Endothelial cell of umbilical vein (primary cell): ENCODE results near the gene TTC27. TPM values are rescaled to one million over a fixed set of nuclear protein-coding genes. Genes with fewer than 3 reads are reported as not detected.

ENCODE experiments used
- BruUV-seq: library from RNA; stranded (reverse); fragments of 400-500 nt; replicated peaks from 2 replicates; lab custom pipeline; 2021; lab: Mats Ljungman, UMichigan
- CTCF ChIA-PET: fragments of 300-600, 350-600 bp; sonication (Branson Sonifier 250); formaldehyde crosslinking; loops from one replicate; lab custom pipeline; 2021; ENCODE audit warnings: antibody characterized with exemption, inconsistent platforms; lab: Charles Lee
- POLR2A ChIA-PET: fragments of 300-600, 350-600 bp; sonication (Branson Sonifier 250); formaldehyde crosslinking; loops from one replicate; lab custom pipeline; 2021; ENCODE audit warnings: antibody characterized with exemption, inconsistent platforms; lab: Charles Lee
- DNase-seq: peaks from one replicate; pipeline ENCODE4 v3.0.0-alpha.2; 2011; ENCODE audit warnings: low read depth, low spot score
- FAIRE-seq: peaks from 2 replicates; lab custom pipeline; 2011; peaks lifted over from hg19 to GRCh38; lab: Jason Lieb, UNC
- H2AFZ ChIP-seq: 2 replicates; pipeline ENCODE4 v1.6.0; 2012; ENCODE audit warnings: low read depth, low read length, control low read depth, inconsistent platforms
- H3K27ac ChIP-seq: 2 replicates; pipeline ENCODE4 v1.5.1; 2011; ENCODE audit warnings: low read depth, mild to moderate bottlenecking, control low read depth, low read length, moderate library complexity; ENCODE audit not compliant: insufficient read depth
- H3K27me3 ChIP-seq, 2 experiments: 2 replicates each; pipeline versions ENCODE4 v1.6.0 to v1.6.1; 2011; ENCODE audit warnings: low read length in 2 of 2, mixed read lengths in 1 of 2; ENCODE audit not compliant: control insufficient read depth in 2 of 2, insufficient read depth in 2 of 2
- H3K36me3 ChIP-seq, 2 experiments: 2 replicates in 1 of 2; 3 replicates in 1 of 2; pipeline ENCODE4 v1.5.1; 2011; ENCODE audit warnings: low read length in 2 of 2, mild to moderate bottlenecking in 1 of 2, moderate library complexity in 1 of 2; ENCODE audit not compliant: control insufficient read depth in 2 of 2, insufficient read depth in 2 of 2; ENCODE audit errors: extremely low read depth in 1 of 2
- H3K4me1 ChIP-seq: 3 replicates; pipeline ENCODE4 v1.5.1; 2011; ENCODE audit warnings: mild to moderate bottlenecking, low read length; ENCODE audit not compliant: control insufficient read depth, insufficient read depth; ENCODE audit errors: extremely low read depth
- H3K4me2 ChIP-seq: 2 replicates; pipeline ENCODE4 v1.6.1; 2011; ENCODE audit warnings: low read length, control low read depth, mixed read lengths; ENCODE audit not compliant: insufficient read depth
- H3K4me3 ChIP-seq, 3 experiments: fragments of 200-600 bp in 1 of 3; sonication (generic), shearing (Covaris generic) in 1 of 3; replicated peaks in 1 of 3; 2 replicates each; pipeline ENCODE4 v1.5.1; 2011 to 2016; ENCODE audit warnings: control low read depth in 3 of 3, low read length in 3 of 3, mild to moderate bottlenecking in 2 of 3, inconsistent platforms in 1 of 3, low read depth in 1 of 3, moderate library complexity in 1 of 3; ENCODE audit not compliant: insufficient read depth in 1 of 3
- H3K79me2 ChIP-seq: 2 replicates; pipeline ENCODE4 v1.6.0; 2012; ENCODE audit warnings: low read length, inconsistent platforms; ENCODE audit not compliant: control insufficient read depth, insufficient read depth
- H3K9ac ChIP-seq: replicated peaks from 2 replicates; pipeline ENCODE3; 2011; ENCODE audit warnings: low read length, control low read depth; ENCODE audit not compliant: insufficient read depth; ENCODE audit errors: extremely low read depth
- H3K9me1 ChIP-seq: replicated peaks from 3 replicates; pipeline ENCODE4 v1.6.0; 2011; ENCODE audit warnings: mild to moderate bottlenecking, low read length; ENCODE audit not compliant: control insufficient read depth, insufficient read depth; ENCODE audit errors: extremely low read depth
- H3K9me3 ChIP-seq: replicated peaks from 2 replicates; pipeline ENCODE4 v1.5.1; 2012; ENCODE audit warnings: low read length, inconsistent platforms; ENCODE audit not compliant: control insufficient read depth, insufficient read depth
- H4K20me1 ChIP-seq: replicated peaks from 2 replicates; pipeline ENCODE3; 2011; ENCODE audit warnings: mild to moderate bottlenecking, low read length; ENCODE audit not compliant: control insufficient read depth, insufficient read depth; ENCODE audit errors: extremely low read depth
- EZH2 ChIP-seq: IDR thresholded peaks from 2 replicates; pipeline ENCODE4 v1.6.1; 2012; ENCODE audit warnings: borderline replicate concordance, low read depth, mild to moderate bottlenecking, moderate library complexity, low read length, inconsistent platforms; ENCODE audit not compliant: severe bottlenecking
- FOS ChIP-seq: IDR thresholded peaks from 2 replicates; pipeline ENCODE4 v1.6.1; 2011; ENCODE audit warnings: mild to moderate bottlenecking, low read length, moderate library complexity, borderline replicate concordance; ENCODE audit not compliant: insufficient read depth
- GATA2 ChIP-seq: IDR thresholded peaks from 2 replicates; pipeline ENCODE4 v1.7.0; 2011; ENCODE audit warnings: low read depth, mild to moderate bottlenecking, moderate library complexity, mixed read lengths, low read length; ENCODE audit not compliant: insufficient read length, insufficient read depth
- JUN ChIP-seq: IDR thresholded peaks from 2 replicates; pipeline ENCODE4 v1.6.1; 2011; ENCODE audit warnings: borderline replicate concordance, low read depth; ENCODE audit not compliant: insufficient read length, insufficient read depth
- MYC ChIP-seq: IDR thresholded peaks from one replicate; pipeline ENCODE4 v1.6.1; 2011; ENCODE audit warnings: mild to moderate bottlenecking, low read depth, low read length
- POLR2A ChIP-seq: IDR thresholded peaks from 2 replicates; pipeline ENCODE4 v1.6.1; 2012; ENCODE audit warnings: low read depth, mild to moderate bottlenecking, control low read depth, low read length
- POLR2AphosphoS5 ChIP-seq: IDR thresholded peaks from 2 replicates; pipeline ENCODE4 v1.6.1; 2012; ENCODE audit warnings: low read depth, mild to moderate bottlenecking, control low read depth, low read length, moderate library complexity; ENCODE audit not compliant: insufficient read depth
- dilution Hi-C: fragments of 300-500 bp; cut with MboI; formaldehyde crosslinking; loops from one replicate; pipeline ENCODE4 v1.15.0; 2019; ENCODE audit warnings: low sequenced_read_pairs; ENCODE audit not compliant: extremely low pct_ligation_motif_present
- intact Hi-C: fragments of 100-400 bp; cut with micrococcal nuclease; formaldehyde crosslinking; loops from one replicate; pipeline ENCODE4 v1.10.0; 2022
- polyA plus RNA-seq, 4 experiments: library from polyadenylated mRNA; depleted of rRNA in 3 of 4; stranded (reverse) in 3 of 4; unstranded in 1 of 4; fragments of >200 nt; gene quantifications; 2 replicates each; pipeline versions ENCODE4 v1.2.1 to v1.2.3, GENCODE V29; 2011 to 2012; ENCODE audit warnings: missing spikeins in 1 of 4
- total RNA-seq: library from RNA; stranded (reverse); gene quantifications from 2 replicates; pipeline ENCODE4 v1.2.3, GENCODE V29; 2021
- TF ChIP-seq, protein P1 (sequence below): IDR thresholded peaks from 2 replicates; pipeline ENCODE4 v1.6.1; 2011; ENCODE audit not compliant: insufficient read depth, insufficient read length
- TF ChIP-seq, protein P2 (sequence below), 2 donors: IDR thresholded peaks; 1 replicate in 1 of 2; 2 replicates in 1 of 2; pipeline ENCODE4 v1.5.1; 2011; ENCODE audit warnings: low read length in 2 of 2, mild to moderate bottlenecking in 2 of 2, moderate library complexity in 2 of 2, control low read depth in 1 of 2, inconsistent platforms in 1 of 2, low read depth in 1 of 2; ENCODE audit not compliant: insufficient read depth in 1 of 2; ENCODE audit errors: extremely low read depth in 1 of 2

TTC27 gene
- total and polyA plus RNA-seq, 2 donors (not counting 3 experiments of a cell fraction or from before 2014, with no cell fraction given) = 16.3 to 20.1 TPM

DNA sequence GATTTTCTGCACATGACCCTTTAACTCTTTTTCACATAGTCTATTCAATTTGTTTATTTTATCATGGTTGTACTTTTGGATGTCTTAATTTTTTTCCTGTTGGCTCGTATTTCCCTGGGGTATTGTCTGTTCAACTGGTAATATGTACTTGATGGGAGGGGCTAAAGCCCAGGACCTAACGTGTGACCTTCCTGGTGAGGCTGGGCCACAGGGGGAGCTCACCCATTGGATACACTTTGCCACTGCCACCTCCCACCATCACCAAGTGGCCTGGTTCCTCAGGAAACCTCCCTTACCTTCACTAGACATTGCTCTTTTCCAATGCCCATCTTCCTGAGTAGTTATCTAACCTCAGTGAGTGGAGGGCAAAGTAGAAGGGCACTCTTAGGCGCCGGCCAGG is 175.0 kb downstream of the TTC27 start:
- Histone ChIP-seq H4K20me1 (no peaks in the 10 kb centered on the region), H2AFZ (no peak overlapping the region), H3K4me2 (no peak overlapping the region), H3K4me1 (peaks cover 26% of the 10 kb centered on the region), H3K4me3 (no peak overlapping the region), H3K9me3 (no peaks in the 10 kb centered on the region), H3K36me3 (no peaks in the 10 kb centered on the region), H3K27me3 (no peaks in the 10 kb centered on the region), H3K9ac (no peak overlapping the region), H3K9me1 (no peaks in the 10 kb centered on the region), H3K79me2 (no peaks in the 10 kb centered on the region), H3K27ac (no peak overlapping the region)
- intact Hi-C loops = no loop called here
- FAIRE-seq (no peak), DNase-seq (no peak)
- POLR2A ChIA-PET = no interaction called here
- BruUV-seq = no TSS peak
- dilution Hi-C loops = no loop called here
- CTCF ChIA-PET = no interaction called here
- TF ChIP-seq GATA2 = no peak
- no peak for TF ChIP-seq EZH2
- TF ChIP-seq JUN = no peak
- TF ChIP-seq, protein P1, sequence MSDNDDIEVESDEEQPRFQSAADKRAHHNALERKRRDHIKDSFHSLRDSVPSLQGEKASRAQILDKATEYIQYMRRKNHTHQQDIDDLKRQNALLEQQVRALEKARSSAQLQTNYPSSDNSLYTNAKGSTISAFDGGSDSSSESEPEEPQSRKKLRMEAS = no peak
- no peak for TF ChIP-seq MYC
- TF ChIP-seq, protein P2, sequence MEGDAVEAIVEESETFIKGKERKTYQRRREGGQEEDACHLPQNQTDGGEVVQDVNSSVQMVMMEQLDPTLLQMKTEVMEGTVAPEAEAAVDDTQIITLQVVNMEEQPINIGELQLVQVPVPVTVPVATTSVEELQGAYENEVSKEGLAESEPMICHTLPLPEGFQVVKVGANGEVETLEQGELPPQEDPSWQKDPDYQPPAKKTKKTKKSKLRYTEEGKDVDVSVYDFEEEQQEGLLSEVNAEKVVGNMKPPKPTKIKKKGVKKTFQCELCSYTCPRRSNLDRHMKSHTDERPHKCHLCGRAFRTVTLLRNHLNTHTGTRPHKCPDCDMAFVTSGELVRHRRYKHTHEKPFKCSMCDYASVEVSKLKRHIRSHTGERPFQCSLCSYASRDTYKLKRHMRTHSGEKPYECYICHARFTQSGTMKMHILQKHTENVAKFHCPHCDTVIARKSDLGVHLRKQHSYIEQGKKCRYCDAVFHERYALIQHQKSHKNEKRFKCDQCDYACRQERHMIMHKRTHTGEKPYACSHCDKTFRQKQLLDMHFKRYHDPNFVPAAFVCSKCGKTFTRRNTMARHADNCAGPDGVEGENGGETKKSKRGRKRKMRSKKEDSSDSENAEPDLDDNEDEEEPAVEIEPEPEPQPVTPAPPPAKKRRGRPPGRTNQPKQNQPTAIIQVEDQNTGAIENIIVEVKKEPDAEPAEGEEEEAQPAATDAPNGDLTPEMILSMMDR (IDR thresholded peaks at IDR 0.05; ENCODE audit: extremely low read depth in 1 of 2, insufficient read depth in 1 of 2, low read depth in 1 of 2, low read length in 2 of 2) = no peak
- no peak for TF ChIP-seq POLR2AphosphoS5
- TF ChIP-seq POLR2A = no peak
- no peak for TF ChIP-seq FOS
